Peyer's patch (tissue), 4 donors: Measurements from ENCODE around the gene IL4I1.

Source experiments
- POLR2A ChIP-seq, 2 donors: fragments of 450-650 bp; IDR thresholded peaks; one replicate each; pipeline ENCODE4 v1.5.1; 2017; ENCODE audit warnings: antibody characterized with exemption in 2 of 2, mild to moderate bottlenecking in 2 of 2, moderate library complexity in 2 of 2
- TF ChIP-seq, protein P1 (sequence below), 6 experiments: fragments of 450-650 bp in 4 of 6; fragments of 200-600 bp in 2 of 6; sonication (generic) in 1 of 6; IDR thresholded peaks; one replicate each; pipeline ENCODE4 v1.5.1; 2017 to 2019; ENCODE audit warnings: antibody characterized with exemption in 6 of 6, mild to moderate bottlenecking in 3 of 6, moderate library complexity in 1 of 6

DNA sequence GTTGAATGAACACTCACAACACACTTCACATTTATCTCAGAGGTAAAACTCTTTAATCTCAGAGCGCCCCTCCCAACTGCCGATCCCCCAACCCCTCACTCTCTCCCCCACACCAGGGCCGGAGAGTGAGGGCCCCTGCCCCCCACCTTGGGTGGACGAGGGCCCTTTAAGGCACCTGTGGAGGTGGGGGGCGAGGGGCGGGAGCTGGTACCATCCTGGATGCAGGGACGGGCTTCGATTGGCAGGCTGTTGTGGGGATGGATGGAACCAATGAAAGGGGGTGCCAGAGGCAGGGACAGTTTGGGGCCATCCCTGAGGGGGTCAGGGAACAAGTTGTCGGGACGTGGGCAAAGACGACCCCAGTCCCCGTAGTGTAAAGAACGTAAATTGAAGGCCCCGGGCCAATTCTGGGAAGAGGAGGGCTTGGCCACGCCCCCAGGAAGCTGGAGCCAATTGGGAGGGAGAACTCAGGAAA, 27.6 kb downstream of the IL4I1 start:
- TF ChIP-seq, protein P1, sequence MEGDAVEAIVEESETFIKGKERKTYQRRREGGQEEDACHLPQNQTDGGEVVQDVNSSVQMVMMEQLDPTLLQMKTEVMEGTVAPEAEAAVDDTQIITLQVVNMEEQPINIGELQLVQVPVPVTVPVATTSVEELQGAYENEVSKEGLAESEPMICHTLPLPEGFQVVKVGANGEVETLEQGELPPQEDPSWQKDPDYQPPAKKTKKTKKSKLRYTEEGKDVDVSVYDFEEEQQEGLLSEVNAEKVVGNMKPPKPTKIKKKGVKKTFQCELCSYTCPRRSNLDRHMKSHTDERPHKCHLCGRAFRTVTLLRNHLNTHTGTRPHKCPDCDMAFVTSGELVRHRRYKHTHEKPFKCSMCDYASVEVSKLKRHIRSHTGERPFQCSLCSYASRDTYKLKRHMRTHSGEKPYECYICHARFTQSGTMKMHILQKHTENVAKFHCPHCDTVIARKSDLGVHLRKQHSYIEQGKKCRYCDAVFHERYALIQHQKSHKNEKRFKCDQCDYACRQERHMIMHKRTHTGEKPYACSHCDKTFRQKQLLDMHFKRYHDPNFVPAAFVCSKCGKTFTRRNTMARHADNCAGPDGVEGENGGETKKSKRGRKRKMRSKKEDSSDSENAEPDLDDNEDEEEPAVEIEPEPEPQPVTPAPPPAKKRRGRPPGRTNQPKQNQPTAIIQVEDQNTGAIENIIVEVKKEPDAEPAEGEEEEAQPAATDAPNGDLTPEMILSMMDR (IDR thresholded peaks at IDR 0.05) = no peak
- TF ChIP-seq POLR2A (IDR thresholded peaks at IDR 0.05) = no peak
